HEK293 (cell line): Measurements from ENCODE around the gene MYL10.

Experiments
- CTCF ChIA-PET: fragments of 350-600 bp; formaldehyde crosslinking; extraction: SDS; loops from one replicate; lab custom pipeline; 2021; ENCODE audit warnings: antibody characterized with exemption; lab: Yijun Ruan, JAX
- POLR2A ChIA-PET: fragments of 300-600 bp; formaldehyde crosslinking; extraction: SDS; loops from one replicate; lab custom pipeline; 2020; ENCODE audit warnings: antibody characterized with exemption, inconsistent platforms; lab: Yijun Ruan, JAX
- H3K27ac ChIP-seq: fragments of 200-500 bp; sonication (Bioruptor generic); 2 replicates; pipeline ENCODE4 v1.5.1; 2014; ENCODE audit warnings: low read depth, low read length, control low read depth, inconsistent platforms; ENCODE audit errors: extremely low read depth
- H3K36me3 ChIP-seq, 2 experiments: fragments of 200-500 bp in 1 of 2; sonication (Bioruptor generic) in 1 of 2; 1 replicate in 1 of 2; 2 replicates in 1 of 2; pipeline ENCODE4 v1.5.1; 2014 to 2017; ENCODE audit warnings: inconsistent platforms in 2 of 2, low read length in 2 of 2; ENCODE audit not compliant: control insufficient read depth in 2 of 2, insufficient read depth in 1 of 2
- H3K4me1 ChIP-seq: fragments of 200-500 bp; sonication (Bioruptor generic); 2 replicates; pipeline ENCODE4 v1.5.1; 2014; ENCODE audit warnings: mild to moderate bottlenecking, low read length, inconsistent platforms; ENCODE audit not compliant: control insufficient read depth, insufficient read depth
- H3K4me3 ChIP-seq: 2 replicates; pipeline ENCODE4 v1.5.1; 2011; ENCODE audit warnings: low read depth, mild to moderate bottlenecking, control low read depth, low read length, moderate library complexity
- H3K9me3 ChIP-seq: fragments of 200-500 bp; sonication (Bioruptor generic); 2 replicates; pipeline ENCODE4 v1.5.1; 2014; ENCODE audit warnings: low read depth, low read length, inconsistent platforms; ENCODE audit not compliant: control insufficient read depth, insufficient read depth
- OSR2 ChIP-seq: fragments of 450-650 bp; formaldehyde crosslinking; IDR thresholded peaks from 2 replicates; pipeline ENCODE4 v1.5.1; 2016; ENCODE audit warnings: missing biosample characterization, missing genetic modification characterization
- PRDM2 ChIP-seq: fragments of 450-650 bp; formaldehyde crosslinking; IDR thresholded peaks from 2 replicates; pipeline ENCODE4 v1.5.1; 2016; ENCODE audit warnings: missing biosample characterization, missing genetic modification characterization, borderline replicate concordance
- PRDM4 ChIP-seq: fragments of 450-650 bp; formaldehyde crosslinking; IDR thresholded peaks from 2 replicates; pipeline ENCODE4 v1.5.1; 2017; ENCODE audit warnings: missing biosample characterization, missing genetic modification characterization
- SALL2 ChIP-seq: fragments of 450-650 bp; formaldehyde crosslinking; IDR thresholded peaks from 2 replicates; pipeline ENCODE4 v1.5.0; 2017; ENCODE audit warnings: missing biosample characterization, mild to moderate bottlenecking, missing genetic modification characterization, borderline replicate concordance
- SP2 ChIP-seq: fragments of 450-650 bp; formaldehyde crosslinking; IDR thresholded peaks from 2 replicates; pipeline ENCODE4 v1.5.1; 2016; ENCODE audit warnings: missing biosample characterization, missing genetic modification characterization
- TSHZ1 ChIP-seq: fragments of 450-650 bp; formaldehyde crosslinking; IDR thresholded peaks from 2 replicates; pipeline ENCODE4 v1.5.1; 2016; ENCODE audit warnings: missing biosample characterization, missing genetic modification characterization, borderline replicate concordance
- YY2 ChIP-seq: fragments of 450-650 bp; formaldehyde crosslinking; IDR thresholded peaks from 2 replicates; pipeline ENCODE4 v1.5.1; 2016; ENCODE audit warnings: missing biosample characterization, missing genetic modification characterization
- ZBTB21 ChIP-seq: fragments of 450-650 bp; formaldehyde crosslinking; IDR thresholded peaks from 2 replicates; pipeline ENCODE4 v1.5.1; 2017; ENCODE audit warnings: missing biosample characterization, missing genetic modification characterization
- ZBTB7A ChIP-seq: fragments of 450-650 bp; formaldehyde crosslinking; IDR thresholded peaks from 2 replicates; pipeline ENCODE4 v1.5.1; 2016; ENCODE audit warnings: low read depth, missing biosample characterization, missing genetic modification characterization
- ZNF155 ChIP-seq: fragments of 450-650 bp; formaldehyde crosslinking; IDR thresholded peaks from 2 replicates; pipeline ENCODE4 v1.5.1; 2016; ENCODE audit warnings: missing biosample characterization, missing genetic modification characterization
- ZNF433 ChIP-seq: fragments of 450-650 bp; formaldehyde crosslinking; IDR thresholded peaks from 2 replicates; pipeline ENCODE4 v1.5.1; 2016; ENCODE audit warnings: missing biosample characterization, missing genetic modification characterization, low read depth
- ZNF473 ChIP-seq: fragments of 450-650 bp; formaldehyde crosslinking; IDR thresholded peaks from 2 replicates; pipeline ENCODE4 v1.5.1; 2017; ENCODE audit warnings: missing biosample characterization, missing genetic modification characterization
- ZNF521 ChIP-seq: fragments of 450-650 bp; formaldehyde crosslinking; IDR thresholded peaks from 2 replicates; pipeline ENCODE4 v1.5.1; 2017; ENCODE audit warnings: missing biosample characterization, mild to moderate bottlenecking, missing genetic modification characterization
- ZNF610 ChIP-seq: fragments of 450-650 bp; formaldehyde crosslinking; IDR thresholded peaks from 2 replicates; pipeline ENCODE4 v1.5.1; 2016; ENCODE audit warnings: missing biosample characterization, missing genetic modification characterization, borderline replicate concordance
- ZNF626 ChIP-seq: fragments of 450-650 bp; sonication (Bioruptor Pico); formaldehyde crosslinking; IDR thresholded peaks from 2 replicates; pipeline ENCODE4 v1.5.1; 2018; ENCODE audit warnings: missing biosample characterization, missing genetic modification characterization, inconsistent platforms
- ZNF658 ChIP-seq: fragments of 450-650 bp; formaldehyde crosslinking; IDR thresholded peaks from 2 replicates; pipeline ENCODE4; 2016; ENCODE audit warnings: missing biosample characterization, missing genetic modification characterization

MYL10 gene

GRCh38 chr7:101589976-101590662 lies 39.0 kb downstream of the MYL10 start:
- Histone ChIP-seq H3K4me3 (no peak overlapping the region), H3K27ac (no peak overlapping the region), H3K9me3 (no peaks in the 10 kb centered on the region), H3K4me1 (no peaks in the 10 kb centered on the region), H3K36me3 (no peaks in the 10 kb centered on the region)
- ChIA-PET POLR2A (no interaction called here), CTCF (interaction anchor here (1.2 kb wide), 1 partner anchor 47 kb away, joined by 4 read pairs; no protein-coding TSS in a partner anchor)
- TF ChIP-seq ZNF433 (tag by site-specific recombination) (no peak), ZNF626 (no peak), ZNF610 (tag by site-specific recombination) (no peak), PRDM4 (no peak), ZNF658 (tag by site-specific recombination) (no peak), PRDM2 (no peak), ZNF155 (tag by site-specific recombination) (no peak), ZNF473 (no peak), SALL2 (tag by site-specific recombination) (no peak), ZBTB21 (no peak), SP2 (tag by site-specific recombination) (no peak), TSHZ1 (no peak), ZNF521 (no peak), YY2 (no peak), ZBTB7A (tag by site-specific recombination) (no peak), OSR2 (tag by site-specific recombination) (no peak)
